Neural crest cell (in vitro differentiated cells): ENCODE results near the gene SORCS1. TPM values are rescaled to one million over a fixed set of nuclear protein-coding genes. Genes with fewer than 3 reads are reported as not detected.

Experiments used
- DNase-seq: peaks from one replicate; pipeline ENCODE4 v3.0.0; 2021; ENCODE audit warnings: low read depth, mixed read lengths, low spot score
- H3K27ac Mint-ChIP-seq: one replicate; pipeline ENCODE4 v1.8.0; 2021; ENCODE audit warnings: mild to moderate bottlenecking, mixed read lengths; ENCODE audit not compliant: unreplicated experiment
- H3K27me3 Mint-ChIP-seq: 2 replicates; pipeline ENCODE4 v1.8.0; 2021; ENCODE audit warnings: low read depth, mild to moderate bottlenecking, mixed read lengths
- H3K36me3 Mint-ChIP-seq: 2 replicates; pipeline ENCODE4 v1.8.0; 2021; ENCODE audit warnings: low read depth, mild to moderate bottlenecking, mixed read lengths
- H3K4me1 Mint-ChIP-seq: 2 replicates; pipeline ENCODE4 v1.8.0; 2021; ENCODE audit warnings: mixed read lengths
- H3K4me3 Mint-ChIP-seq: one replicate; pipeline ENCODE4 v1.8.0; 2021; ENCODE audit warnings: mild to moderate bottlenecking, mixed read lengths
- H3K9me3 Mint-ChIP-seq: 2 replicates; pipeline ENCODE4 v1.8.0; 2021; ENCODE audit warnings: mixed read lengths
- CTCF ChIP-seq: fragments of 200-600 bp; sonication (generic); conservative IDR thresholded peaks from 2 replicates; pipeline ENCODE4 v1.5.0; 2021; ENCODE audit warnings: antibody characterized with exemption, mild to moderate bottlenecking
- total RNA-seq: library from RNA; stranded (reverse); gene quantifications from 2 replicates; pipeline ENCODE4 v1.2.1, GENCODE V29; 2021

SORCS1 gene
- total RNA-seq, 1 donor from 2014 or later: 8.2 TPM

- H3K27ac Mint-ChIP-seq: no peak overlapping the region
- no peak for DNase-seq
- no peak for TF ChIP-seq CTCF
- H3K4me3 Mint-ChIP-seq: no peak overlapping the region
- peaks cover 12% of the 10 kb centered on the region for H3K36me3 Mint-ChIP-seq
- no peaks in the 10 kb centered on the region for H3K27me3 Mint-ChIP-seq
- H3K4me1 Mint-ChIP-seq: no peaks in the 10 kb centered on the region
- H3K9me3 Mint-ChIP-seq: no peaks in the 10 kb centered on the region
These were observed 485.2 kb downstream of the SORCS1 start for GRCh38 chr10:106679314-106679713.

GRCh38 chr10:106672517-106673175 lies 491.9 kb downstream of the SORCS1 start:
- H3K27ac Mint-ChIP-seq: no peak overlapping the region
- DNase-seq: no peak
- TF ChIP-seq CTCF: no peak
- no peak overlapping the region for H3K4me3 Mint-ChIP-seq
- no peaks in the 10 kb centered on the region for H3K9me3 Mint-ChIP-seq
- H3K4me1 Mint-ChIP-seq: peaks cover 13% of the 10 kb centered on the region
- peaks cover 14% of the 10 kb centered on the region for H3K36me3 Mint-ChIP-seq
- no peaks in the 10 kb centered on the region for H3K27me3 Mint-ChIP-seq

GRCh38 chr10:106661767-106662140 lies 502.8 kb downstream of the SORCS1 start:
- Mint-ChIP-seq H3K36me3 (peaks cover 3% of the 10 kb centered on the region), H3K27me3 (no peaks in the 10 kb centered on the region), H3K4me1 (no peaks in the 10 kb centered on the region), H3K9me3 (no peaks in the 10 kb centered on the region), H3K4me3 (no peak overlapping the region), H3K27ac (no peak overlapping the region)
- no peak for TF ChIP-seq CTCF
- no peak for DNase-seq

- no peak for DNase-seq
- no peak overlapping the region for H3K27ac Mint-ChIP-seq
- no peaks in the 10 kb centered on the region for H3K4me1 Mint-ChIP-seq
- H3K9me3 Mint-ChIP-seq: no peaks in the 10 kb centered on the region
- TF ChIP-seq CTCF: no peak
- H3K4me3 Mint-ChIP-seq: no peak overlapping the region
- peaks cover 3% of the 10 kb centered on the region for H3K36me3 Mint-ChIP-seq
- H3K27me3 Mint-ChIP-seq: no peaks in the 10 kb centered on the region
These were observed 503.3 kb downstream of the SORCS1 start for GRCh38 chr10:106661133-106661766.

DNA sequence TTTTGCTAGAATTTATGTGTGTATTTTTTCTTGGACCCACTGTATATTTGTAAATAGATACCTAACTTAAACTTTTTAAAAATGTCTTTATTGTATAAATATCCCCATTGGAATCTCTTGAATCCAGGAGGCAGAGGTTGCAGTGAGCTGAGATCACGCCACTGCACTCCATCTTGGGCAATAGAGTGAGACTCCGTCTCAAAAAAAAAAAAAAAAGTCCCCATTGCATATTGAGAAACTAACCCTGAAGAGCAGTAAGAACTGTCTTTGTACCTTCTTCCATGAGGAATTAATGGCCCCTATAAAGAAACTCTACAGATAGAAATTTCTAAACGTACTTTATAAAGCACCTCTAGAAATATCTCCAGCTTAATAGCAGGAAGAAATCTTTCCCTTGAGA lies 504.0 kb downstream of the SORCS1 start:
- Mint-ChIP-seq H3K4me3 (no peak overlapping the region), H3K27me3 (no peaks in the 10 kb centered on the region), H3K27ac (no peak overlapping the region), H3K36me3 (peaks cover 3% of the 10 kb centered on the region), H3K9me3 (no peaks in the 10 kb centered on the region), H3K4me1 (no peaks in the 10 kb centered on the region)
- no peak for TF ChIP-seq CTCF
- DNase-seq: no peak
